ENCODE measurements around the gene NEDD4L. TPM values are rescaled to one million over a fixed set of nuclear protein-coding genes. Genes with fewer than 3 reads are reported as not detected.

Gene NEDD4L
- total and polyA plus RNA-seq, 2 experiments from 2014 or later: 36.2 to 72.3 TPM

GRCh38 chr18:58382446-58382845 is 338.4 kb downstream of the NEDD4L start:
- Mint-ChIP-seq H3K4me1 (peaks cover 5% of the 10 kb centered on the region; the same call in 2 of the 3 replicates), H3K27me3 (ENCODE audit: insufficient read depth, low read depth, poor library complexity) (peaks cover 1% of the 10 kb centered on the region), H3K4me3 (no peak overlapping the region), H3K27ac (no peak overlapping the region), H3K9me3 (no peaks in the 10 kb centered on the region), H3K36me3 (ENCODE audit: low read depth) (peaks cover 29% of the 10 kb centered on the region)
- TF ChIP-seq POLR2AphosphoS5 (IDR thresholded peaks at IDR 0.05; ENCODE audit: low read depth) (no peak), ZNF114 (CRISPR knock-in tag; IDR thresholded peaks at IDR 0.05) (no peak), NANOG (IDR thresholded peaks at IDR 0.05; ENCODE audit: borderline replicate concordance) (no peak), REST (IDR thresholded peaks at IDR 0.05; ENCODE audit: unreplicated experiment) (no peak), ZNF331 (CRISPR knock-in tag; IDR thresholded peaks at IDR 0.05; ENCODE audit: low read depth) (no peak), ETS1 (IDR thresholded peaks at IDR 0.05) (no peak), EZH2phosphoT487 (IDR thresholded peaks at IDR 0.05; ENCODE audit: unreplicated experiment) (no peak), CREB1 (CRISPR knock-in tag; IDR thresholded peaks at IDR 0.05; ENCODE audit: low read depth) (no peak), JUNB (IDR thresholded peaks at IDR 0.05; ENCODE audit: unreplicated experiment) (no peak), STAT1 (IDR thresholded peaks at IDR 0.05; ENCODE audit: unreplicated experiment) (no peak), ZNF462 (CRISPR knock-in tag; IDR thresholded peaks at IDR 0.05) (no peak), EZH2 (IDR thresholded peaks at IDR 0.05; ENCODE audit: low read depth, unreplicated experiment) (no peak)
- TF ChIP-seq, protein P1, sequence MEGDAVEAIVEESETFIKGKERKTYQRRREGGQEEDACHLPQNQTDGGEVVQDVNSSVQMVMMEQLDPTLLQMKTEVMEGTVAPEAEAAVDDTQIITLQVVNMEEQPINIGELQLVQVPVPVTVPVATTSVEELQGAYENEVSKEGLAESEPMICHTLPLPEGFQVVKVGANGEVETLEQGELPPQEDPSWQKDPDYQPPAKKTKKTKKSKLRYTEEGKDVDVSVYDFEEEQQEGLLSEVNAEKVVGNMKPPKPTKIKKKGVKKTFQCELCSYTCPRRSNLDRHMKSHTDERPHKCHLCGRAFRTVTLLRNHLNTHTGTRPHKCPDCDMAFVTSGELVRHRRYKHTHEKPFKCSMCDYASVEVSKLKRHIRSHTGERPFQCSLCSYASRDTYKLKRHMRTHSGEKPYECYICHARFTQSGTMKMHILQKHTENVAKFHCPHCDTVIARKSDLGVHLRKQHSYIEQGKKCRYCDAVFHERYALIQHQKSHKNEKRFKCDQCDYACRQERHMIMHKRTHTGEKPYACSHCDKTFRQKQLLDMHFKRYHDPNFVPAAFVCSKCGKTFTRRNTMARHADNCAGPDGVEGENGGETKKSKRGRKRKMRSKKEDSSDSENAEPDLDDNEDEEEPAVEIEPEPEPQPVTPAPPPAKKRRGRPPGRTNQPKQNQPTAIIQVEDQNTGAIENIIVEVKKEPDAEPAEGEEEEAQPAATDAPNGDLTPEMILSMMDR (conservative IDR thresholded peaks at IDR 0.05; ENCODE audit: low read depth in 2 of 2): no peak
- H3K36me3 ChIP-seq (ENCODE audit: insufficient read depth): peaks cover 1% of the 10 kb centered on the region
- H3K79me2 ChIP-seq (replicated peaks; ENCODE audit: insufficient read depth): no peaks in the 10 kb centered on the region
- no peaks in the 10 kb centered on the region for H3K27me3 ChIP-seq (ENCODE audit: insufficient read depth)
- DNase-seq (ENCODE audit: low spot score) (no peak), ATAC-seq (no peak)
- no peak overlapping the region for H3K27ac ChIP-seq (ENCODE audit: low read depth)
- H3K9me2 ChIP-seq (ENCODE audit: insufficient read depth): no peaks in the 10 kb centered on the region
- no peaks in the 10 kb centered on the region for H3F3A ChIP-seq (replicated peaks; ENCODE audit: low read depth)
- no peak overlapping the region for H2AFZ ChIP-seq
- no peaks in the 10 kb centered on the region for H3K4me1 ChIP-seq (ENCODE audit: insufficient read depth)
- no peak overlapping the region for H3K4me3 ChIP-seq
- H3K4me2 ChIP-seq: no peak overlapping the region
- H4K20me1 ChIP-seq (replicated peaks; ENCODE audit: insufficient read depth): no peaks in the 10 kb centered on the region
